Measurements from ENCODE around the gene AGPAT3. TPM values are rescaled to one million over a fixed set of nuclear protein-coding genes. Genes with fewer than 3 reads are reported as not detected.

AGPAT3 gene
- total RNA-seq, 4 donors from 2014 or later, result 61.0 to 77.9 (median 69.4) TPM

GRCh38 chr21:43974791-43975468, 109.9 kb downstream of the AGPAT3 start:
- no peaks in the 10 kb centered on the region for H3K27me3 ChIP-seq
- TF ChIP-seq POLR2A (IDR thresholded peaks at IDR 0.05) (no peak), POLR2AphosphoS5 (IDR thresholded peaks at IDR 0.05) (no peak), EP300 (IDR thresholded peaks at IDR 0.05) (no peak), CTCF (IDR thresholded peaks at IDR 0.05) (no peak)
- no peak for DNase-seq (ENCODE audit: low spot score in 2 of 2)
- no peak overlapping the region for H3K27ac ChIP-seq
- H3K9me3 ChIP-seq, result no peaks in the 10 kb centered on the region
- peaks cover 62% of the 10 kb centered on the region for H3K36me3 ChIP-seq
- WGBS, result 65% methylated on average over 10 of the region's 16 CpGs
- H3K4me1 ChIP-seq, result peaks cover 8% of the 10 kb centered on the region
- H3K4me3 ChIP-seq, result no peak overlapping the region

GRCh38 chr21:43975469-43976098, 110.6 kb downstream of the AGPAT3 start:
- no peak overlapping the region for H3K27ac ChIP-seq

GRCh38 chr21:43976661-43977060, 111.6 kb downstream of the AGPAT3 start:
- Histone ChIP-seq H3K4me3 (no peak overlapping the region), H3K9me3 (no peaks in the 10 kb centered on the region), H3K27ac (no peak overlapping the region), H3K36me3 (peaks cover 58% of the 10 kb centered on the region), H3K27me3 (no peaks in the 10 kb centered on the region), H3K4me1 (peaks cover 8% of the 10 kb centered on the region)
- no peak for TF ChIP-seq POLR2A (IDR thresholded peaks at IDR 0.05)
- TF ChIP-seq EP300 (IDR thresholded peaks at IDR 0.05), result no peak
- TF ChIP-seq POLR2AphosphoS5 (IDR thresholded peaks at IDR 0.05), result no peak
- no peak for TF ChIP-seq CTCF (IDR thresholded peaks at IDR 0.05)
- WGBS, result 77% methylated on average over 9 of the region's 9 CpGs
- DNase-seq (ENCODE audit: low spot score in 2 of 2), result no peak

More at GRCh38 chr21:43975469-43976098, 110.6 kb downstream of the AGPAT3 start:
- Histone ChIP-seq H3K4me1 (peaks cover 8% of the 10 kb centered on the region), H3K36me3 (peaks cover 58% of the 10 kb centered on the region), H3K9me3 (no peaks in the 10 kb centered on the region), H3K4me3 (no peak overlapping the region), H3K27me3 (no peaks in the 10 kb centered on the region)
- WGBS, result 29% methylated on average over 24 of the region's 24 CpGs
- DNase-seq (ENCODE audit: low spot score in 2 of 2), result peak in 1 of 2 donors; percentile 81
- TF ChIP-seq POLR2A (IDR thresholded peaks at IDR 0.05) (no peak), POLR2AphosphoS5 (IDR thresholded peaks at IDR 0.05) (no peak), EP300 (IDR thresholded peaks at IDR 0.05) (no peak), CTCF (IDR thresholded peaks at IDR 0.05) (peak; percentile 88 to 91)

- no peak for DNase-seq (ENCODE audit: low spot score in 2 of 2)
- Histone ChIP-seq H3K9me3 (no peaks in the 10 kb centered on the region), H3K4me3 (no peak overlapping the region), H3K27ac (no peak overlapping the region), H3K36me3 (peaks cover 57% of the 10 kb centered on the region), H3K4me1 (peaks cover 8% of the 10 kb centered on the region), H3K27me3 (no peaks in the 10 kb centered on the region)
- no peak for TF ChIP-seq CTCF (IDR thresholded peaks at IDR 0.05)
- TF ChIP-seq POLR2A (IDR thresholded peaks at IDR 0.05), result no peak
- TF ChIP-seq EP300 (IDR thresholded peaks at IDR 0.05), result no peak
- no peak for TF ChIP-seq POLR2AphosphoS5 (IDR thresholded peaks at IDR 0.05)
- 96% methylated on average over 10 of the region's 10 CpGs for WGBS
These were observed 113.0 kb downstream of the AGPAT3 start for GRCh38 chr21:43978060-43978459.

- Histone ChIP-seq H3K4me3 (no peak overlapping the region), H3K27ac (no peak overlapping the region), H3K36me3 (peaks cover 62% of the 10 kb centered on the region), H3K27me3 (no peaks in the 10 kb centered on the region), H3K9me3 (no peaks in the 10 kb centered on the region), H3K4me1 (peaks cover 8% of the 10 kb centered on the region)
- 84% methylated on average over 7 of the region's 7 CpGs for WGBS
- DNase-seq (ENCODE audit: low spot score in 2 of 2), result no peak
- no peak for TF ChIP-seq POLR2A (IDR thresholded peaks at IDR 0.05)
- TF ChIP-seq CTCF (IDR thresholded peaks at IDR 0.05), result no peak
- TF ChIP-seq EP300 (IDR thresholded peaks at IDR 0.05), result no peak
- no peak for TF ChIP-seq POLR2AphosphoS5 (IDR thresholded peaks at IDR 0.05)
These were observed 114.6 kb downstream of the AGPAT3 start for GRCh38 chr21:43979654-43980053.

Data from suprapubic skin (tissue), 4 donors.